Mucosa of rectum (tissue), 2 donors: ENCODE results near the gene PTGES3.

Source experiments
- H3K27ac ChIP-seq, 2 donors: one replicate each; pipeline ENCODE4 v1.7.0; 2013; ENCODE audit warnings: inconsistent platforms in 2 of 2, low read depth in 2 of 2, low read length in 2 of 2
- H3K27me3 ChIP-seq, 2 donors: one replicate each; pipeline ENCODE4 v1.7.0; 2013; ENCODE audit warnings: low read length in 2 of 2; ENCODE audit not compliant: control insufficient read depth in 2 of 2, insufficient read depth in 2 of 2
- H3K36me3 ChIP-seq, 2 donors: one replicate each; pipeline ENCODE4 v1.7.0; 2013; ENCODE audit warnings: low read length in 2 of 2; ENCODE audit not compliant: control insufficient read depth in 2 of 2, insufficient read depth in 2 of 2
- H3K4me1 ChIP-seq, 2 donors: one replicate each; pipeline ENCODE4 v1.7.0; 2013; ENCODE audit warnings: low read length in 2 of 2, mild to moderate bottlenecking in 1 of 2; ENCODE audit not compliant: control insufficient read depth in 2 of 2, insufficient read depth in 2 of 2
- H3K4me3 ChIP-seq, 2 donors: one replicate each; pipeline ENCODE4 v1.7.0; 2013; ENCODE audit warnings: low read length in 2 of 2
- H3K9ac ChIP-seq, 2 donors: one replicate each; pipeline ENCODE4 v1.7.0; 2013; ENCODE audit warnings: low read length in 2 of 2, low read depth in 1 of 2, mild to moderate bottlenecking in 1 of 2
- H3K9me3 ChIP-seq, 2 donors: one replicate each; pipeline ENCODE4 v1.7.0; 2013; ENCODE audit warnings: low read length in 2 of 2; ENCODE audit not compliant: control insufficient read depth in 2 of 2
- donor health status: healthy.
- donor health status: Normal muscosa, but diverticular disease.

Gene PTGES3

DNA sequence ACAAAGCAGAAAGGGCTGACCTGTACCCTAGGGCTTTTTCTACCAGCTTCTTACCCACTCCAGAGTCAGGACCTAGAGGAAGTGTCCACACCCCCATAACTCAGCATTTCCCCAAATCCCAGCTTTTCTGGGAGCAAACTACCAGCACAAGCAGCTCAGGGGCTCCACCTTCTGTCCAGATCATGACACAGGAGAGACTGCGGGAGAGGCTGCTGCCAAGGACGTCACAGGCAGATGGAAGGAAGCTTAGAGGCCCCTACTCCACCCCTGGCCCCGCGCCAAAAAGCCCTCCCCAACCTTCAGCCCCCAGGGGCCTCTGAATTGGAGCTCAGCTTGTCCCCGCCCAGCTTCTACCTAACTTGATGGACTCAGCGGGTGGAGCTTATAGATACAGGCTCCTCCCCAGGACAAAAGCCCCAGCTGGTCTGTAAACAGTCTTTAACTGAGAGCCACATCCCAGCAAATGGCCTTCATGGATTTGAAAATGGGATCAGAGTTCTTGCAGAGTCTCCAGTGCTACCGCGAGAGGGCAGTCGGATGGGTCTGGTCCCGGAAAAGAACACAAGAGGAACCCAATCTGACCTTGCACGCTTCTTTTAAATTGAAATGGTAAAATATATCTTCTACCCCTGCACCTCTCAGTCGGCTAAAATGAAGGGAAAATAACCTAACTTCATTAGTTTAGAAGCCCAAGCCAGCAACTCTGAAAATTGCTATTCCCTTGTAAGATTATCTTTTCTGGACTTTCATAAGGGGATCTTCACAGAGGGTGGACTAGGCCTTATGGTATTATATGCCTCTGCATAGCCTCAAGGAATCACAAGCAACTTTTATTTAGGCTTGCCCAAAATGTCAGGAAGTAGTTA is 51.2 kb downstream of the PTGES3 start:
- H3K9me3 ChIP-seq, result no peaks in the 10 kb centered on the region
- peaks cover 33 to 40% of the 10 kb centered on the region in 2 donors for H3K36me3 ChIP-seq
- peak overlapping the region; percentile 97 to 99 for H3K27ac ChIP-seq
- no peaks in the 10 kb centered on the region for H3K27me3 ChIP-seq
- peak overlapping the region; percentile 76 to 91 for H3K4me3 ChIP-seq
- H3K4me1 ChIP-seq, result peaks cover 29 to 44% of the 10 kb centered on the region in 2 donors
- H3K9ac ChIP-seq, result peak overlapping the region; percentile 92 to 98

DNA sequence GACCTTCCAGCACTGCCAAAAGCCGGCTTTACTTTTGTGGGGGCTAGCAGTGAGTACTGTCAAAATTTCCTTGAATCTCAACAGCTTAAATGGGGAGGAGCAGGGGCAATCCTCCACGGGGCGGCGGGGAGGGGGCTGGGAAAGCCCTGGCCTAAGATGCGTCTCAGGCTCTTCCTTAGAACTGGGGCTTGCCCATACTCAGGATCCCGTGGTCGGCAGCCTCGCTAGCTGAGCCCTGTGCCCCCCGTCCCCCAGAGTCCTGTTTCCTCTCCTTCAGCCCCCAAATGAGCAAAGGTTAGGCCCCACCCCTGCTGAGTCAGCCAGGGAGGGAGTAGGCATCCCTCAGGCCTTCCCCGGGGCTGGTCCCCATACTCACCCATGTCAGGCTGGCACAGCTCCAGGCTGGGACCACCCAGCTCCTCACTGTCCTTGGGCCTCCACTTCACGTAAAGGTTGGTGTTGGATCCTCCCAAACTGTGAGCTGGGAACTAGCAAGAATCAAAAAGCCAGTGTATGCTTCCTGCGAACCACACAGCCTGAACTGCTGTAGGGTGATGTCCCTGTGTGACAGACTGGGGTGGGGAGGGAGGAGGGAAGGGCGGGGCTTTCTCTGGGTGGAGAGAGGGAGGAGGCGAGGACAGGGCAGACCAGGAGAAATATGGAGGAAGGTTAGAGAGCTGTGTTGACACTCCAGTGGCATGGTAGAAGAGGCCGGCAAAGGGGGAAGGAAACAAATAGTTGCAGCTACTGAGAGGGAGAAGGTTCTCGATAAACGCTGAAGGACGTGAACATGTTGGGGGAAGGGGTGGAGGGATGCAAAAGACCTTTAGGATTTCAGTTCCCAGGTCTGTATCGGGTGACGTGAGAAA is 52.0 kb downstream of the PTGES3 start:
- Histone ChIP-seq H3K9ac (peak overlapping the region; percentile 92 to 98), H3K9me3 (no peaks in the 10 kb centered on the region), H3K27me3 (no peaks in the 10 kb centered on the region), H3K27ac (peak overlapping the region; percentile 97 to 99), H3K4me1 (peaks cover 35 to 50% of the 10 kb centered on the region in 2 donors), H3K36me3 (peaks cover 30 to 33% of the 10 kb centered on the region in 2 donors), H3K4me3 (peak overlapping the region; percentile 76 to 91)

DNA sequence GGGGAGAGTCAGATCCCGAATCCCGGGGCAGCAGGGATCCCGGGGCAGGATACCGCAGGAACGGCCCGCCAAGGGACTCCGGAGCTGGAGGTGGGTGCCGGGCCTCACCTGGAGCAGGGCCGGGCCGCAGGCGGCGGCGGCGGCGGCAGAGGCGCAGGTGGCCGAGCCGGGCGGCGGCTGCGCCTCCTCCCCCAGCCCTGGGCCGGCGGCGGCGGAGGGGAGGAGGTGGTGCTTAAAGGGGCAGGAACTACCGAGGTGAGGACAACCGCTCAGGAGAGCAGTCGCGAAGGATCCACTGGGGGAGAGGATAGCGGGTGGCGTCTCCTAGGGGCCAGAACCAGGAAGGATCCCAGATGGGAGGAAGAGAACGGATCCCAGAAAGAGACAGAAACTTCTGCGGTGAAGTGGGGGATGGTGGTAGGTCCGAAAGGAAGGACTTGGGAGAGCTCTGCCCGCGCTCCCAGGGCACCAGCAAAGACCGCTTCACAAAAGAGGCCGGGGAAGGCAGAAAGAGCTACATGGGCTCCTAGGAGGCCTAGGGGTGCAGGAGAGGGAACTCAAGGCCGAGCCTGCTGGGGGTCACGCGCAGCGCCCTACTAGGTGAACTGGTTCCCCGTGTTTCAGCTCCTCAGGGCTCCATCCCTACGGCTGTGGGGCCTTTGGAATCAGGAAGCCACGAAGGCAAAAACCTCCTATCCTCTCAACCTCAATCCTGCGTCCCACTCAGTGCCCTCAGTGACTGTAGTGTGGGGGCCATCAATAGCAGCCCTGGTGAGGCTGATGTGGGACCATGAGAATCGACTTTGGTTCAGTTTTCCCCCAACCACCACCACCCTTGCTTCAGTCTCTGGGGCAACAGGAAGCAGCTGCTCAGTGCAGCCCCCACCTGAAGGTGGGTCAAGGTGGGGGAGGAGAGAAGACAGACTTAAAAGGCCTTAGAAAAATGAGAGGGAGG is 53.0 kb downstream of the PTGES3 start:
- Histone ChIP-seq H3K27me3 (no peaks in the 10 kb centered on the region), H3K4me1 (peaks cover 43 to 57% of the 10 kb centered on the region in 2 donors), H3K9me3 (no peaks in the 10 kb centered on the region), H3K27ac (peak overlapping the region; percentile 97 to 99), H3K9ac (peak overlapping the region; percentile 92 to 98), H3K36me3 (peaks cover 26 to 27% of the 10 kb centered on the region in 2 donors), H3K4me3 (peak overlapping the region; percentile 76 to 91)

DNA sequence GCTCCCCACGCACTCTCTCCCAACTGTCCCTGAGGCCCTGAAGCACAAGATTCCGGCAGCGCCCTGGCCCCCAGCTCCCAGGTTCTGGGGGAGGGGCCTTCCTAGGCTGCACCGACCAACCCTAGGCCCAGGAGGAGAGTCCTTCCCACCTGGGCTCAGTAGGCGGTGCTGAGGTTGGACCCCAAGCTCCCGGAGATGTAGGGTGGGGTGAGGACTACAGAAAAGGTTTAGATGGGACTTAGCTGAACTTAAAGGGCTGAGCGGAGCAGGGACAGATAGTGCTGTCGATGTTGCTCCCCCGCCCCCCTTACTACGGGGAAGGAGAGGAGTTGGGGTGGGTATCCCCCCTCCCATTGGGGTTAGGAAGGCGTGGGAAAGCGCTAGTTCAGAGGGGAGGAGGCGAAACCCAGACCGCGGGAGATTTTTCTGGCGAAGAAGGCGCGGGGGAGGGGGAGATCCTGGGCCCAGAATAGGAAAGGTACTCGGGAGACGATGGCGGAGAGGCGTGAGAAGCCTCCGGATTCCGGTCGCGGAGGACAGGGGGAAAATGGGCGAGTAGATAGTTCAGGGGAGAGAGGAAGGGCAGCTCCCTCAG is 53.7 kb downstream of the PTGES3 start:
- Histone ChIP-seq H3K27ac (peak overlapping the region; percentile 97 to 99), H3K27me3 (no peaks in the 10 kb centered on the region), H3K4me1 (peaks cover 43 to 57% of the 10 kb centered on the region in 2 donors), H3K9ac (peak overlapping the region; percentile 91 to 92), H3K36me3 (peaks cover 18 to 20% of the 10 kb centered on the region in 2 donors), H3K4me3 (peak overlapping the region; percentile 76 to 91), H3K9me3 (no peaks in the 10 kb centered on the region)

DNA sequence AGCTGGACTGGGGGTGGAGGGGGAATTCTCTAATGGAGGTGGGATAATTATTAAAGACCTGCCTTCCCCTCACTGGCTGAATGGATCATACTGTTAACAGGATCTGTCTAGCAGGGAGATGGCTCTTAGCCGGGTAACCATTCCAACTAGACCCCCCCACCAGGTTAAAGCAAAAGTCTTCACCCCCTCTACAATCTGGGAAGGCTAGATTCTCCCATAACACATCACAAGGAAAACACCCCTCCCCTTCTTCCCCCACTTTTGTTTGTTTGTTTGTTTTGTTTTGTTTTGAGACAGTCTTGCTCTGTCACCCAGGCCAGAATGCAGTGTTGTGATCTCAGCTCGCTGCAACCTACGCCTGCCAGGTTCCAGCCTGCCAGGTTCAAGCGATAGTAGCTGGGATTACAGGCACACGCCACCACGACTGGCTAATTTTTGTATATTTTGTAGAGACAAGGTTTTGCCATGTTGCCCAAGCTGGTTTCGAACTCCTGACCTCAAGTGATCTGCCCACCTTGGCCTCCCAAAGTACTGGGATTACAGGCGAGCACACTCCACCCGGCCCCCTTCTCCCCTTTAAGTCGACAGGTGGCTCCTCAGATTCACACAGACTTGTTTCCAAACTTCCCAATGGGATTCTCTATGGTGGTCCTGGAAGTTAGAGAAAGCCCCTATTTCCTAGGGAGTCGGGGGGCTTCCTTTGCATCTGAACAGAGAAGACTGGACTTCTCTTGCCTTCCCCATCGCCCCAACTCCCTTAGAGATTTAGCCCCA is 54.4 kb downstream of the PTGES3 start:
- peak overlapping the region; percentile 97 to 99 for H3K27ac ChIP-seq
- peak overlapping the region; percentile 76 to 91 for H3K4me3 ChIP-seq
- H3K9ac ChIP-seq, result peak overlapping the region; percentile 91 to 92
- H3K9me3 ChIP-seq, result no peaks in the 10 kb centered on the region
- peaks cover 43 to 62% of the 10 kb centered on the region in 2 donors for H3K4me1 ChIP-seq
- H3K27me3 ChIP-seq, result no peaks in the 10 kb centered on the region
- H3K36me3 ChIP-seq, result peaks cover 11 to 14% of the 10 kb centered on the region in 2 donors

DNA sequence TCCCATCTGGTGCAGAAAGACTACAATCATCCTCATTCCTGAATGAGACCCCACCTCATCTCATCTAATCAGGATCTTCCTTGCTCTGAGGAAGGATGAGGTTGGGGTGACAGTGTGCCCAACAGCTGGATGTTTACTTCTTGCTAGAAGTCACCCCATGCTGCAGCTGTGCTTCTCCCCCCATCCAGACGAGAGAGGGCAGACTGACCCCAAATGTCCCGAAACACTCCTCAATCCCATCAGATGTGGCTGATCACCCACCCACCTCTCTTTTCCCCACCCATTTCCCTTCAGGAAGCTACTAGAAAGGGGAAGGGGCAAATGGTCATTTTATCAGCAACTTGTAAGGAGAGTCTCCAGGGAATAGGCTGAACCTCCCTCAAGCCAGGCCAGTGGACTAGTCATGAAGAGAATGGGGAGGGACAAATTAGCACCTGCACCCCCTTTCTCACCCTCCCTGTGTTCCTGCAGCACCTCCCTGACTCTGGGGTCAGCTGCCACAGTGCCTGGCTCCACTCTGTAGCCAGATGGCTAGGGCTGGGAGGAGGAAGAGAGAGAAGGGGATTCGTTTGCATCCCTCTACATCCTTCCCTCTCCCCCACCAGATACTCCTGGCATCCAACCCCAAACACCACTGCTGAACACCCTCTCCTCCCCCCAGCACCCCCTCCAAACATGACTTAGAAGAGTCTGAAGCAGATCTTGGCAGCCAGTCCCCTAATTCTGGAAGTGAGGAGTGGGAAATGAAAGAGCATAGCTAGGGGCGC is 55.2 kb downstream of the PTGES3 start:
- peaks cover 43 to 67% of the 10 kb centered on the region in 2 donors for H3K4me1 ChIP-seq
- H3K9me3 ChIP-seq, result no peaks in the 10 kb centered on the region
- H3K27ac ChIP-seq, result peak overlapping the region; percentile 60 to 71
- no peaks in the 10 kb centered on the region for H3K27me3 ChIP-seq
- H3K4me3 ChIP-seq, result peak overlapping the region; percentile 60 to 91
- peak overlapping the region; percentile 56 to 62 for H3K9ac ChIP-seq
- H3K36me3 ChIP-seq, result peaks cover 4 to 7% of the 10 kb centered on the region in 2 donors

DNA sequence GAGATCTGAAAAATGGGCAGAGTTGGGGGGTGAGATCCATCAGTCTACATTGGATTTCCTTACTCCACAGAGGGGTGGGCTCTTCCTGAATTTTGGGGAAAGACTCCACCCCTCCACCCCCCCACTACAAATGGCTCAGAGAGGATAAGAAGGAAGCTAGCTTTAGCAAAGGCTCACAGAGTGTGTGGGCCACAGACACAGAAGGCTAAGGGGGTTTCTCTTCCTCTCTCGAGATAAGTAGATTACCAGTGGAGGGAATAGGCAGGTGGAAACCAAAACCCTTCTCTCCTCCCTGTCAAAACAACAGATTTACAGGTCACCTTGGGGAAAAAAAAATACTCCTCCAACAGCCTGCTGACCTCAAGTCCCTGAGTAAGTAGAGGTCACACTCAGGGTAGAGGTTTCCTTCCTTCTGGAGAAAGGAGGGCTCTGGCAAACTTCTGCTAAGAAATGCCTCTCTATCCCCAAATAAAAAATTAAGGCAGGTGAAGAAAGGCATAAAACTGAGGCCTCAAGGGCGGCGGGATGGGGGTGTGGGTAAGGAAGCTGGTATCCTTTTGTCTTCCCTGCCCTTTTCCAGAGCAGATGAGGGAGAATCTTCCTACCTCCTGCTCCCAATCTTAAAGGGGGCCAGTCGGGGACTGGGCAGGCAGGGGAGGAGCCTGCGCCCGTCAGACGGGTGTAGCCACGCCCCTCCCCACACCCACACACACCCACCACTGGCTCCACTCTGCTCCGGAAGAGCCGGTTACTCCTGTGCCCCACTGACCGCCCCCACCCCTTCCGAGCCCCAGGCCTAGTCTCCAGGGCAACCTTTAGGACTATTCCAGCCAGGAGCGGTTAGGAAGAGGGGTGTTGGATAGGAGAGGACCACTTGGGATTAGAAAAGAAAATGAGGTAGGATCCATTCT is 56.0 kb downstream of the PTGES3 start:
- Histone ChIP-seq H3K27ac (peak overlapping the region; percentile 60 to 71), H3K4me1 (peaks cover 43 to 59% of the 10 kb centered on the region in 2 donors)

More for the DNA sequence above, 56.0 kb downstream of the PTGES3 start:
- Histone ChIP-seq H3K27me3 (no peaks in the 10 kb centered on the region), H3K9me3 (no peaks in the 10 kb centered on the region), H3K9ac (peak overlapping the region; percentile 56 to 62), H3K36me3 (no peaks in the 10 kb centered on the region), H3K4me3 (peak overlapping the region; percentile 60 to 64)
